HEK293T (cell line): ENCODE data around the gene CNN3.

ENCODE experiments used
- CTCF ChIA-PET: fragments of 350-600 bp; formaldehyde crosslinking; extraction: SDS; loops from one replicate; lab custom pipeline; 2021; ENCODE audit warnings: antibody characterized with exemption, inconsistent platforms; lab: Yijun Ruan, JAX
- POLR2A ChIA-PET: fragments of 350-600 bp; formaldehyde crosslinking; extraction: SDS; loops from one replicate; lab custom pipeline; 2020; ENCODE audit warnings: antibody characterized with exemption, inconsistent platforms; lab: Yijun Ruan, JAX
- DNase-seq: peaks from one replicate; pipeline ENCODE4 v3.0.0; 2012; ENCODE audit warnings: mixed read lengths; ENCODE audit errors: extremely low spot score
- ARNT ChIP-seq: fragments of 450-650 bp; IDR thresholded peaks from 2 replicates; pipeline ENCODE4 v1.6.1; 2017; ENCODE audit warnings: mild to moderate bottlenecking
- BHLHE40 ChIP-seq: fragments of 450-650 bp; IDR thresholded peaks from 2 replicates; pipeline ENCODE4 v1.6.1; 2016; ENCODE audit warnings: mild to moderate bottlenecking, moderate library complexity, borderline replicate concordance
- CTBP1 ChIP-seq: fragments of 450-650 bp; IDR thresholded peaks from 2 replicates; pipeline ENCODE4 v1.6.1; 2016; ENCODE audit warnings: borderline replicate concordance
- ELF4 ChIP-seq: fragments of 450-650 bp; IDR thresholded peaks from 2 replicates; pipeline ENCODE4 v1.6.1; 2017; ENCODE audit warnings: antibody characterized with exemption
- FOXA1 ChIP-seq: fragments of 450-650 bp; IDR thresholded peaks from 2 replicates; pipeline ENCODE4 v1.6.1; 2016; ENCODE audit warnings: mild to moderate bottlenecking
- FOXK2 ChIP-seq: fragments of 450-650 bp; IDR thresholded peaks from 2 replicates; pipeline ENCODE4 v1.6.1; 2016; ENCODE audit warnings: mild to moderate bottlenecking
- FOXM1 ChIP-seq: fragments of 450-650 bp; IDR thresholded peaks from 2 replicates; pipeline ENCODE4 v1.6.1; 2017; ENCODE audit warnings: mild to moderate bottlenecking, borderline replicate concordance
- HDGF ChIP-seq: fragments of 450-650 bp; IDR thresholded peaks from 2 replicates; pipeline ENCODE4 v1.6.1; 2017; ENCODE audit warnings: antibody characterized with exemption, borderline replicate concordance
- L3MBTL2 ChIP-seq: fragments of 450-650 bp; conservative IDR thresholded peaks from 2 replicates; pipeline ENCODE4 v1.6.1; 2016; ENCODE audit warnings: mild to moderate bottlenecking
- LEF1 ChIP-seq: fragments of 450-650 bp; IDR thresholded peaks from 2 replicates; pipeline ENCODE4 v1.6.1; 2017; ENCODE audit warnings: mild to moderate bottlenecking, borderline replicate concordance
- NFRKB ChIP-seq: fragments of 450-650 bp; IDR thresholded peaks from 2 replicates; pipeline ENCODE4 v1.6.1; 2016; ENCODE audit warnings: mild to moderate bottlenecking, moderate library complexity
- SP1 ChIP-seq: fragments of 450-650 bp; IDR thresholded peaks from 2 replicates; pipeline ENCODE4 v1.6.1; 2017
- SUZ12 ChIP-seq: fragments of 450-650 bp; IDR thresholded peaks from 2 replicates; pipeline ENCODE4 v1.6.1; 2016; ENCODE audit warnings: mild to moderate bottlenecking
- TARDBP ChIP-seq: fragments of 450-650 bp; IDR thresholded peaks from 2 replicates; pipeline ENCODE4 v1.6.1; 2016
- ZNF384 ChIP-seq: fragments of 450-650 bp; IDR thresholded peaks from 2 replicates; pipeline ENCODE4 v1.6.1; 2016
- TF ChIP-seq, protein P1 (sequence below): fragments of 450-650 bp; IDR thresholded peaks from 2 replicates; pipeline ENCODE4 v1.6.1; 2016

Gene CNN3

DNA sequence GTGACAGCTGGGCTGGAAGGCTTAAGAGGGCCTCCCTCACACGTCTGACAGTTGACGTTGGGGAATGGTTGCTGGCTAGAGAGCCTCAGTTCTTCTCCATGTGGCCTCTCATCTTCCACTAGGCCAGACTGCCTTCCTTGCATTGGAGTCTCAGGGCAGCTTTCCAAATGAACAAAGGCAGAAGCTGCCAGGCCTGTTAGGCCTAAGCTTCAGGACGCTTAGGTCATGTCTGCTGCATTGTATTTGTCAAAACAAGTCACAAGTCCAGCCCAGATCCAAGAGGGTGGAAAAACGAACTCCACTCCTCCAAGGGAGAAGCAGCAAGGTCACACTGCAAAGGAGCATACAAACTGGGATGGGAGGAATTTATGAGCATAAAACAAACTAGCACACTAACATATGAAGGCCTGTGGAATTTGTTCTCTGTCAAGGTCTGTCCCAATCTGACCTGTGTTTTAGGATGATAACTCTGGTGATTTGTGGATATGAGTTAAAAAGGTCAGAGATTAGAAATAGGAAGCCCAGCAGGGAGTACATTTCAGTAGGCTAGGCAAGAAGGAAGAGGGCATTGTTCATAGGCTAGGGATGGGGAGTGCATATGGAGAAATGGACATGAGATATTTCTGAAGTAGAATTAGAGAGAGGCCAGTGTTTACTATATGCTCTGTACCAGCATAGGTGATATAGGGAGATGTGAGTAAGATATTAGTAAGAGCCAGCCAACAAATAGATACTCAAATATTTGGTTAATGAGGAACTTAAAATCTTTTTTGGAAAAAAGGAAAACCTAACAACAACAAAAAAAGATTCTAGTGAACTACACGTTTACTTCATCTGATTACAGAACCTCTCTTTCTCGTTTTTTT, 29.1 kb upstream of the CNN3 start:
- POLR2A ChIA-PET = no interaction called here
- CTCF ChIA-PET = no interaction called here
- TF ChIP-seq HDGF (no peak), BHLHE40 (no peak), SP1 (no peak), CTBP1 (no peak), FOXA1 (no peak), FOXK2 (no peak)
- no peak for DNase-seq

DNA sequence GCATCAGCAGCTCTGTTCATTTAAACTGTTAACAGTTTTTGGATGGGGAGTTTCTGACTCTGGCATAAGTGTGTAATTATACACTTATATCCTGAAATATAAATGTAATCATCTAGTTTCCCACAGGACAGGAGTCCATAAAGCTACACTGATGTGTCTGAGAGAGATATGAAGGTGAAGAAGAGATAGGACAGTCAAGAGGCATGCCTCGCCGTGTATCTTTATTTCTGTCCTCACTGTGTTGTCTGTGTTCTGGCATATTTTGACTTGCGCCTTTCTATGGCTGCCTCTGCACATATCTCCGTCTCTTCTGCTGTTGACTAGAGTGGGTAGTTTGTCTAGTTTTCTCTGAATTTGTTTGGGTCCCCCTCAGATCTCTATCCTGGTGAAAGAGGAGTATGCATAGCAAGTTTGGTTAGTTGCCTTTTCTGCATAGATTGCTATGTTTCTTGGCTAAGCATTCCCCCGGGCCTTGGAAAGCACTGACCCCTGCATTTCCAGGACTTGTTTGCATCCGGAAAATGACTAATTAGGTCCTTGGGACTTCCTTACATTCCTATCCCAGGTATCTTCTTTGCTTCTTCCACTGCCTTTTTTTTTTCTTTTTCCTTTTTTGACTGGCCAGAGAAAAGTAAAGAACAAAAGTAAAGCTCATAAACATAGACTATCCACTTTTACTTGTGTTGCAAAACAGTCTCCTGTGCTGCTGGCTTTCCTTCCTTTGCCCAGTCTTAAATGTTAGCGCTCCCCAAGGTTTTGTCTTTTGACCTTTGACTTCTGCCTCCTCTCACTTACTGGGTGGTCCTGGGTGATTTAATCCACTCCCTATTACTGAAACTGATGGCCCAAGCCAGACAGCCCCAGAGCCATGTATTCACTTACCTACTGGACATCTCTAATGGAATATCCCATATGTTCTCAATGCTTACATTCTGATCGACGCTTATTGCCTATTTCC, 27.6 kb upstream of the CNN3 start:
- no peak for TF ChIP-seq FOXA1
- no peak for TF ChIP-seq L3MBTL2
- no peak for TF ChIP-seq ZNF384
- TF ChIP-seq, protein P1, sequence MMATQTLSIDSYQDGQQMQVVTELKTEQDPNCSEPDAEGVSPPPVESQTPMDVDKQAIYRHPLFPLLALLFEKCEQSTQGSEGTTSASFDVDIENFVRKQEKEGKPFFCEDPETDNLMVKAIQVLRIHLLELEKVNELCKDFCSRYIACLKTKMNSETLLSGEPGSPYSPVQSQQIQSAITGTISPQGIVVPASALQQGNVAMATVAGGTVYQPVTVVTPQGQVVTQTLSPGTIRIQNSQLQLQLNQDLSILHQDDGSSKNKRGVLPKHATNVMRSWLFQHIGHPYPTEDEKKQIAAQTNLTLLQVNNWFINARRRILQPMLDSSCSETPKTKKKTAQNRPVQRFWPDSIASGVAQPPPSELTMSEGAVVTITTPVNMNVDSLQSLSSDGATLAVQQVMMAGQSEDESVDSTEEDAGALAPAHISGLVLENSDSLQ = no peak
- no peak for TF ChIP-seq SUZ12
- TF ChIP-seq CTBP1 = no peak
- TF ChIP-seq HDGF = no peak
- no peak for TF ChIP-seq BHLHE40
- TF ChIP-seq FOXK2 = no peak
- no peak for TF ChIP-seq TARDBP
- no peak for TF ChIP-seq FOXM1
- TF ChIP-seq ARNT = no peak
- TF ChIP-seq ELF4 = no peak
- TF ChIP-seq NFRKB = no peak
- TF ChIP-seq LEF1 = no peak
- TF ChIP-seq SP1 = no peak
- ChIA-PET POLR2A (no interaction called here), CTCF (no interaction called here)
- no peak for DNase-seq

DNA sequence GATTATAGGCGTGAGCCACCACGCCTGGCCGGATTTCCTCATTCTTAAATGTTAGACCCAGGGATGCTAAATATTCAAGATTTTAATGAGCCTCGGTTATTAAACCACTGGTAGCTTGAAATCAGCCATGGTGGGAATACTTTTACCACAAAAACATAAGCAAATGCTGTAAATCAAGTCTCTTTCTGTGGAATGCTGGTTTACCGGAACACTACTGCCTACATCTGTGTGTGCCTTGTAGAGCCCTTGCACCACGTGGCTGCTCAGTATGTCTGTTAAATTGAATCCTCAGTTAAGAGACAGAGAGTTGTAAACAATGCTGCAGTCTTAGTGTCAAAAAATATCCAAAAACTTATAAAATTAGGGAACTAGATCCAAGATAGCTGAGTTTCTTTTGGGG, 26.8 kb upstream of the CNN3 start:
- no peak for DNase-seq
- ChIA-PET CTCF (no interaction called here), POLR2A (no interaction called here)
- TF ChIP-seq ARNT (no peak), BHLHE40 (no peak), HDGF (no peak), CTBP1 (no peak), FOXA1 (no peak), FOXM1 (no peak), NFRKB (no peak), SP1 (no peak), LEF1 (no peak), L3MBTL2 (no peak), TARDBP (no peak), ELF4 (no peak)

DNA sequence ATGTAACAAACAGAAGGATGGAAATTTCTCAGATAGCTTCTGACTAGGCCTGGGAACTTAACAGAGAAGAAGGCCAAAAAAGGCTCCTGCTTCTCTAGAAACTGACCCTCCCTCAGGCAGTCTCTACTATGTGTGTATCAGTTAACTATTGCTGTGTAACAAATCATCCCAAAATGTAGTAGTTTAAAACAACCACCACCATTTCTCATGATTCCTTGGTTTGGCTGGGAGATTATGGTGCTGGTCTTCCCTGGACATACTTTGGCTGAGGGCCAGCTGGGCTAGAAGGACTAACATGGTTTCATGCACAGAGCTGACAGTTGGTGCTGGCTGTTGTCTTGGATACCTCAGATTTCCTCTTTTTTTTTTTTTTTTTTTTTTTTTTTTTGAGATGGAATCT, 26.2 kb upstream of the CNN3 start:
- CTCF ChIA-PET = no interaction called here
- POLR2A ChIA-PET = no interaction called here
- no peak for DNase-seq
- TF ChIP-seq ZNF384 = no peak
- no peak for TF ChIP-seq L3MBTL2
- no peak for TF ChIP-seq BHLHE40
- TF ChIP-seq LEF1 = no peak
- TF ChIP-seq CTBP1 = no peak
- no peak for TF ChIP-seq SP1
- no peak for TF ChIP-seq HDGF
- no peak for TF ChIP-seq ARNT
- no peak for TF ChIP-seq ELF4
- no peak for TF ChIP-seq SUZ12
- TF ChIP-seq, protein P1 = no peak
- no peak for TF ChIP-seq FOXA1
- no peak for TF ChIP-seq FOXK2
- TF ChIP-seq FOXM1 = no peak
- TF ChIP-seq TARDBP = no peak
- TF ChIP-seq NFRKB = no peak

DNA sequence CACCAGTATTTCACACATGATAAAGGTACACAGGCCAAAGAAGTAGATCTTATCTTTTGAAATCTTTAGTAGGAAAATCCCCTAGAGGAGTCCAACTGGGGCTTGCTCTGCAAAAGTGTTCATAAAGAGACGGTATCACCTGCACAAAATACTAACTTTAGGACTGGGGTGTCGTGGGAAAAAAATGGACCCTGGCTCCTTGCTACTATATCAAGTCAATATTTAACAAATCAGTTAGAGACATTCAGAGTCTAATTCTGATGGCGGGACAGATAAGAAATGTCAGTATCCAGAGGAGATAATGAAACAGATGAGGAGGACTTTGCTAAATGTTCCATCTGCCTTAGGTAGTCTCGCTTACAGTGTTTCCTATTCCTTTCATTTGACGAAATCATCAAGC, 25.6 kb upstream of the CNN3 start:
- DNase-seq = no peak
- ChIA-PET CTCF (interaction anchor here (1.0 kb wide), 1 partner anchor 91 kb away, joined by 3 read pairs; no protein-coding TSS in a partner anchor), POLR2A (no interaction called here)
- TF ChIP-seq SP1 = no peak

DNA sequence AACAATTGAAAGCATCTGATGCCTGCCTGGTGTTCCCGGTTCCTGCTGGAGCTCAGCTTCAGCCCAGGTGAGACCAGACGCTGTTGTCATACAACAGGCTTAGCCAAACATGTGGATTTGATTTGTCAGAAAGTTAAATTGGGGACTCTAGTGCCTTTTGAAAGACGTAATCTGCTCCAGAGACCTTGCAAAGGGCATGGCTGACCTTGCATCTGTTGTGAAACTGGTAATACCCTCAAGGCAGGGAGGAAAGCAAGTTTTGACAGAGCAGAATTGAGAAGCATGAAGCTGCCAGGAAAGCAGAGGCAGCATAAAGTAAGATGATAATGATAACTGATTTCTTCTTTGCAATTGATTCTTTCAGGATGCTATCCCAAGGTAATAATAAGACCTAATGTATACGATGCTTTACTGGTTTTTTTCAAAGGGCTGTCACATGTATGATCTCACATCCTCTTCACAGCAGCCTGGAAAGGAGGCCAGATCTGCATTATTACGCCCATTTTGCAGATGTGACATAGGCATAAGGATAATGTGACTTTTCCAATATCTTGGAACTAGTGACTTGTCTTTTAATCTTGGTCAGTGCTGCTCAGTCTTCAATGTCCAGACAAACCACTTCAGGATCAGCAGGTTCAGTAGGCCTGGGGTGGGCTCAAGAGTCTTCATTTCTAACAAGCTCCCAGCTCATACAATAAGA, 24.7 kb upstream of the CNN3 start:
- TF ChIP-seq FOXA1 = no peak
- TF ChIP-seq TARDBP = no peak
- no peak for TF ChIP-seq FOXM1
- TF ChIP-seq, protein P1 = no peak
- TF ChIP-seq ARNT = no peak
- TF ChIP-seq BHLHE40 = no peak
- TF ChIP-seq CTBP1 = no peak
- no peak for TF ChIP-seq HDGF
- no peak for TF ChIP-seq FOXK2
- TF ChIP-seq SUZ12 = no peak
- TF ChIP-seq ZNF384 = no peak
- no peak for TF ChIP-seq LEF1
- TF ChIP-seq L3MBTL2 = no peak
- no peak for TF ChIP-seq ELF4
- TF ChIP-seq SP1 = no peak
- TF ChIP-seq NFRKB = no peak
- ChIA-PET CTCF (interaction anchor here (1.0 kb wide), 1 partner anchor 92 kb away, joined by 3 read pairs; no protein-coding TSS in a partner anchor), POLR2A (no interaction called here)
- DNase-seq = no peak
